Tibial nerve (tissue), 4 donors: ENCODE results near the gene LCN12.

ENCODE experiments used
- CTCF ChIP-seq, 5 experiments: fragments of 200-600 bp in 3 of 5; fragments of 450-650 bp in 2 of 5; sonication (generic) in 3 of 5; IDR thresholded peaks; one replicate each; pipeline ENCODE4 v1.5.1; 2016 to 2019; ENCODE audit warnings: antibody characterized with exemption in 5 of 5, mild to moderate bottlenecking in 3 of 5, moderate library complexity in 2 of 5
- EP300 ChIP-seq, 2 donors: sonication (generic); formaldehyde crosslinking; IDR thresholded peaks; one replicate each; pipeline ENCODE4 v1.6.1; 2017; ENCODE audit warnings: antibody characterized with exemption in 2 of 2, mild to moderate bottlenecking in 1 of 2
- POLR2A ChIP-seq, 2 donors: fragments of 450-650 bp; IDR thresholded peaks; one replicate each; pipeline ENCODE4 v1.6.1; 2017; ENCODE audit warnings: antibody characterized with exemption in 2 of 2, mild to moderate bottlenecking in 2 of 2, moderate library complexity in 2 of 2

GRCh38 chr9:136997830-136998234 lies 45.8 kb downstream of the LCN12 start:
- TF ChIP-seq CTCF (IDR thresholded peaks at IDR 0.05) (no peak), POLR2A (IDR thresholded peaks at IDR 0.05) (no peak), EP300 (IDR thresholded peaks at IDR 0.05) (no peak)
